ENCODE data around the gene FXYD5.

FXYD5 gene

DNA sequence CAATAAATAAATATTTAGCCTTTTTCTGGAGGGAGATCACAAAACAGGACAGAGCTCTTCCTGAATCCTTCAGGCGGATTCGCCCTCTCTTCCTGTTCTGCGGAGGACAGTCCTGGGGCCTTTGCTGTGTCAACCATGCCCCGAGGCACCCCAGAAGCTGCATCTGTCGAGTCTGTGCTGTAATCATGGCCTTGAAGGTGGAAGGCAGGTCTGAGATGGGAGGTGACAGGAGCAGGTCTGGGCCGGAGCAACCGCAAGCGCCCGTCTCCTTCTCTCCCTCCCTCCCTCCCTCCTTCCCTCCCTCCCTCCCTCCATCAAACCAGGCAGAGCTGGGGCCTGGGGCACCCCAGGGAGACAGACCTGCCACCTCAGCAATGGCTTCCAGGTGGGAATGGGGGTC lies 43.6 kb upstream of the FXYD5 start:
- H3K4me1 ChIP-seq: peaks cover 11% of the 10 kb centered on the region
- no peaks in the 10 kb centered on the region for H3K27me3 ChIP-seq
- H3K4me3 ChIP-seq: no peak overlapping the region
- H3K9ac ChIP-seq: no peak overlapping the region
- TF ChIP-seq Cebpa-rat (IDR thresholded peaks at IDR 0.05): no peak
- H3K36me3 ChIP-seq: no peaks in the 10 kb centered on the region
- H3K4me2 ChIP-seq: no peak overlapping the region
- no peaks in the 10 kb centered on the region for H4K20me1 ChIP-seq
- H3K9me3 ChIP-seq: peaks cover 5% of the 10 kb centered on the region; the same call in 1 of the 2 replicates
- H3K27ac ChIP-seq: no peak overlapping the region

DNA sequence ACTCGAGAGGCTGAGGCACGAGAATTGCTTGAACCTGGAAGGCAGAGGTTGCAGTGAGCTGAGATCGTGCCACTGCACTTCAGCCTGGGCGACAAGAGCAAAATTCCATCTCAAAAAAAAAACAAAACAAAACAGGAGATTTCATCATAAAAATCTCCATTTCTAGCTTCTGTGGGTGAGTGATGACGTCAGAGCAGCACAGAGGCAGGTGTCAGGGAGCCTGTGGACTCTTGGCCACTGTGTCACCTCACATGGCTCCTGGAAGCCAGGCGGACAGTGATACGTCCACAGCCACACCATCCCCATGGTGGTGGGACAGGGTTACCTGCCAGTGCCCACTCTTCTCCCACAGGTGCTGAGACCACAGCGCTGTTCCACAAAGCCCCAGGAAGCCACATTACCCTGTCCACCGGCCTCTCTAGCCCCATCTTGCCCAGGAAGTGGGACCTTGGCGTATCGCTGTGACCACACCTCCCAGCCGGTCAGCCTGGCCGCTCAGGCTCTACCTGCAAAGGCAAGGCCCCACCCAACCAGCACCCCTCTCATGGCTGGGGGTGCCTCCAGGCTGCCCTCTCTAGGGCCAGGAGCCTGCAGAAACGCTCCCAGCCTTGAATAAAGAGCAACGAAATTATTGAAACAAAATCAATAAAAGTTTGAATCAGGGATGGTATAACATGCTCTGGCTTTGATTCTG lies 41.4 kb upstream of the FXYD5 start:
- no peak for TF ChIP-seq Cebpa-rat (IDR thresholded peaks at IDR 0.05)
- Histone ChIP-seq H3K4me1 (peaks cover 17% of the 10 kb centered on the region), H3K36me3 (no peaks in the 10 kb centered on the region), H3K4me2 (no peak overlapping the region), H3K4me3 (no peak overlapping the region), H3K27ac (no peak overlapping the region), H3K27me3 (no peaks in the 10 kb centered on the region), H3K9me3 (no peaks in the 10 kb centered on the region), H3K9ac (no peak overlapping the region), H4K20me1 (no peaks in the 10 kb centered on the region)

DNA sequence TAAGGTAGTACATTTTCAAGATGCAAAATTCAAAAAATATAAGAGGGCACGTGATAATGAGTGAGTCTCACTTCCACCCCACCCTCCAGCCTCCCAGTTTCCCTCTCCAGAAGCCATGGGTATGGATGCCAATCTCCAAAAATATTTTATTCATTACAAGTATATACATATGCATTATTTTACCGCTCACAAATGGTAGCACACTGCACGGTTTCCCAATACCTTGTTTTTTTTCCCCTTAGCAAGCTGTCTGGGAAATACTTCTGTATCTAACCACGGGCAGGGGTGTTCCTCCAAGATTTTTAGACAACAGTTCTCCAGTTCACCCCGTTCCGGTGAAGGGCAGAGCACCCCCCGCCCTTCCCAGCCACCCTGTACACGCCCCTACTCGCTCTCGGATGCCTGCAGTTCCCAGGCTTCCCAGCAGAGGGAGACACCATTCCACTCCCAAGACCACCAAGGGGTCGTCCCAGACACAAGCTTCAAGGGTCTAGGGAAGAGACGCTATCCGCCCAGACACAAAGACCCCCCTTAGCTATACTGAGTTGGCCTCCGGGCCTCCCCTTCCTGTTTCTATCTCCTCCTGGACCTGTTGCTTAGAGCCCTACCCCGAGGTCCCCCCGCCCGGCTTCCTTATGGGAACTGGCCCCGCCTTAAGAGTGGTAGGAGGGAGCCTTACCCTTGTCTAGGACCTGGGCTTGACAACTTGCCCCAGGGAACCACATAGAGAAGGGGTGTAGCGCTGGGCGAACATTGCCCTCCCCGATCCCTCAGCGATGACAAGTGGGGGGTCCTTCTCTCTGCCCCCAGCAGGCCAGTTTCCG lies 40.0 kb upstream of the FXYD5 start:
- Histone ChIP-seq H3K9ac (no peak overlapping the region), H3K4me2 (peak overlapping the region; percentile 65), H3K27ac (no peak overlapping the region), H3K4me3 (peak overlapping the region; percentile 35; the same call in 1 of the 2 replicates), H4K20me1 (no peaks in the 10 kb centered on the region), H3K9me3 (no peaks in the 10 kb centered on the region), H3K4me1 (peaks cover 28% of the 10 kb centered on the region), H3K36me3 (no peaks in the 10 kb centered on the region), H3K27me3 (no peaks in the 10 kb centered on the region)
- no peak for TF ChIP-seq Cebpa-rat (IDR thresholded peaks at IDR 0.05)

DNA sequence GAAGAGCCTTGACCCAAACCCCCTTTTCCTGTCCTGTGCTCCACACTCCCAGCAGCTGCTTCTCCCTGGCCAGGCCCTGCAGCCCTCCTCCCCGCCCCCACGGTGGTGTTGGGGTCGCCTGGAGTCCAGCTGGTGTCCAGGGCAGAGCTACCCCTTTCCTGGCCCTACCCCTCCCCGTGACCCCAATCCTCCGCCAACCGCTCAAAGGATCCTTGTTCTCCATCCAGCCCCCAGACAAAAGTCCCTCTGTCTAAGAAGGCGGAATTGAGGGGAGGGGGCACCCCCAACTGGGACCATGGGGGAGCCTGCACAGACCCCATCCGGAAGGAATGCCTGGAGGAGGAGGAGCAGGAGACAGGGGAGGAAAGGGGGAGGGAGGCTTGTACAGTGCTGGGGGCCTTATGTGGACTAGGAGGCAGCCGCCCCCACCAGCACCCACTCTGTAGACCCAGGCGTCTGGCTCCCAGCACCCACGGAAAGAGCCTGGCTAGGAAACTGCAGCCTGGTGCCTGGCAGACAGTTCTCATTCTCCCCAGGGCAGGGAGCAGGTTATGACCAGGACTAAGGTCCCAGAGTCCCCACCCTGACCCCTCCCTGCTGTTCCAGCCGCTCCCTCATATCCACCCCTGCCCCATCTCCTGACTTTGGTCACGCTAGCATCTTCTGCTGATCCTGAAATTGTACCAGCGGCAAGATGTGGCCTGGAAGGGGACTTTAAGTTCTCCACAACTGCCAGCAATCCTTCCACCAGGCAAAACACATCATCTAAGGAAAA lies 39.2 kb upstream of the FXYD5 start, which contains the start of gene FXYD3:
Gene FXYD3, plus strand, starts transcription at position 647 of the 775 bp plus-strand sequence. CDS start 3,554 bp downstream, outside the sequence.
- no peak within 1 kb of the TSS for H3K9ac ChIP-seq
- H3K27me3 ChIP-seq: no peaks in the 10 kb centered on the region
- H3K4me1 ChIP-seq: peaks cover 36% of the 10 kb centered on the region
- no peaks in the 10 kb centered on the region for H4K20me1 ChIP-seq
- no peaks in the 10 kb centered on the region for H3K36me3 ChIP-seq
- H3K9me3 ChIP-seq: no peaks in the 10 kb centered on the region
- H3K27ac ChIP-seq: no peak within 1 kb of the TSS
- TF ChIP-seq Cebpa-rat (IDR thresholded peaks at IDR 0.05): no peak
- H3K4me2 ChIP-seq: peak within 1 kb of the TSS; percentile 65
- H3K4me3 ChIP-seq: peak within 1 kb of the TSS; percentile 35; the same call in 1 of the 2 replicates

DNA sequence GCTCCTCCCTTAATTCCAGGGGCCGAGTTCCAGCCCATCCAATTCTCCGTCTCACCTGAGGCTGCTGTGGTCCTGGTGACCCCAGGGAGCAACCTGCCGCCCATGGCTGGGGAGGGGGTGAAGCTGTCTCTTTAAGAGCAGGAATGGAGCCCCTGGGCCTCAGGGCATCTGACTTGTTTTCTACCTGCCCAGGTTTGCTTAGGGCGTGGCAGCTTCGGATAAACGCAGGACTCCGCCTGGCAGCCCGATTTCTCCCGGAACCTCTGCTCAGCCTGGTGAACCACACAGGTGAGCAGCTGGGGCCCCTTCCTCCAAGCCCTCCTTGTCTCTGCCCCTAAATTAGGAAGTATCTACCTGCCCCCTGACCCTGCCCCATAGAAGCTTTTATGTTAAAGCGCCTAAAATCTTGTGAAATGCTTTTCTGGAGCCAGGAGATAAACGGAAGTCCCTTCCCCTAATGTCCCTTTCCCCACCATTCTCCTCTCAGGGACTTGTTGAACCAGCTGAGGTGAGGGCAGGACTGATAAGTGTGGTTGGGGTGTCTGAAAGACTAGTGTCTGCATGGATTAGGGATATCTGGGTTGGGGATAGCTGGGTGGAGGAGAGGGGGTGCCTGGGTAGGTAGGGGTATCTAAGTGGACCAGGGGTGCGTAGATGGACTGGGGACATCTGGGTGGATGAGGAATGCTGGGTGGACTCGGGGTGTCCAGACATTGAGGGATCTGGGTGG lies 38.3 kb upstream of the FXYD5 start:
- H3K27me3 ChIP-seq: no peaks in the 10 kb centered on the region
- H3K4me2 ChIP-seq: no peak overlapping the region
- TF ChIP-seq Cebpa-rat (IDR thresholded peaks at IDR 0.05): no peak
- H3K9ac ChIP-seq: no peak overlapping the region
- H3K4me3 ChIP-seq: no peak overlapping the region
- H3K27ac ChIP-seq: no peak overlapping the region
- H4K20me1 ChIP-seq: no peaks in the 10 kb centered on the region
- H3K4me1 ChIP-seq: peaks cover 44% of the 10 kb centered on the region
- H3K36me3 ChIP-seq: no peaks in the 10 kb centered on the region
- H3K9me3 ChIP-seq: no peaks in the 10 kb centered on the region

DNA sequence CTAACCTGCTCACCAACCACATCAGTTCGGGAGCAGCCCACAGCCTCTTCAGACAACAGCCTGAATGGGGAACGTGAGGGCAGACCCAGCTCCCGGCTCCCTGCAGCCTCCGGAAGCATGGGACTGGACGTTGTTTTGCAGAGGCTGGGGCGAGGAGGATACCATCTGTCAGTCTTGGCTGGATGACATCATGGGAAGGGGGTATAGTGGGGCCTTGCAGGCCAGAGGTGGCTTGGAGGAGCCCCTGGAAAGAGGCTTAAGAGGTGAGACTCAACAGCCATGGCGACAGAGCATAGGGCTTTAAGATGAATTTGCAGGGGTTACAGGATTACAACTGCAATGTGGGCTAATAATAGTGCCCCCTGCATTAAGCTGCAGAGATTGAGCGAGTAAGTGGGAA lies 37.4 kb upstream of the FXYD5 start:
- H4K20me1 ChIP-seq: no peaks in the 10 kb centered on the region
- H3K27ac ChIP-seq: no peak overlapping the region
- H3K27me3 ChIP-seq: no peaks in the 10 kb centered on the region
- peak overlapping the region; percentile 3; the same call in 1 of the 2 replicates for H3K4me2 ChIP-seq
- no peak overlapping the region for H3K9ac ChIP-seq
- H3K4me1 ChIP-seq: peaks cover 53% of the 10 kb centered on the region
- TF ChIP-seq Cebpa-rat (IDR thresholded peaks at IDR 0.05): no peak
- no peak overlapping the region for H3K4me3 ChIP-seq
- no peaks in the 10 kb centered on the region for H3K36me3 ChIP-seq
- no peaks in the 10 kb centered on the region for H3K9me3 ChIP-seq

DNA sequence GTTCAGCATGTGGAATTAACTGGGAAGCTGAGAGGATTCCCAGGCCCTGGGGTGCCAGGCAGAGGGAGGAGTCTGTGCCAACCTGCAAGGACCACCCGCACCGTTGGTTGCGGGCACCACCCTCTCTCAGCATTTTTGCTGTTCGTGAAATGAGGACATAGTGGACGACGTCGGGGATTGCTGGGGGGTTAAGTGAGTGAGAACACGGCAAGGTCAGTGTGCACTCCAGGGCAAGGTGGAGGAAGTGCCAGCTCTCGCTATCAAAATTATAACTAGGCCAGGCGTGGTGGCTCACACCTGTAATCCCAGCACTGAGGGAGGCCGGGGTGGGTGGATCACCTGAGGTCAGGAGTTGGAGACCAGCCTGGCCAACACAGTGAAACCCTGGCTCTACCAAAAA lies 36.7 kb upstream of the FXYD5 start:
- Histone ChIP-seq H3K9me3 (no peaks in the 10 kb centered on the region), H3K36me3 (no peaks in the 10 kb centered on the region), H3K27ac (no peak overlapping the region), H3K9ac (no peak overlapping the region), H3K4me2 (no peak overlapping the region), H4K20me1 (no peaks in the 10 kb centered on the region), H3K4me3 (no peak overlapping the region), H3K27me3 (no peaks in the 10 kb centered on the region), H3K4me1 (peaks cover 60% of the 10 kb centered on the region)
- TF ChIP-seq Cebpa-rat (IDR thresholded peaks at IDR 0.05): no peak

DNA sequence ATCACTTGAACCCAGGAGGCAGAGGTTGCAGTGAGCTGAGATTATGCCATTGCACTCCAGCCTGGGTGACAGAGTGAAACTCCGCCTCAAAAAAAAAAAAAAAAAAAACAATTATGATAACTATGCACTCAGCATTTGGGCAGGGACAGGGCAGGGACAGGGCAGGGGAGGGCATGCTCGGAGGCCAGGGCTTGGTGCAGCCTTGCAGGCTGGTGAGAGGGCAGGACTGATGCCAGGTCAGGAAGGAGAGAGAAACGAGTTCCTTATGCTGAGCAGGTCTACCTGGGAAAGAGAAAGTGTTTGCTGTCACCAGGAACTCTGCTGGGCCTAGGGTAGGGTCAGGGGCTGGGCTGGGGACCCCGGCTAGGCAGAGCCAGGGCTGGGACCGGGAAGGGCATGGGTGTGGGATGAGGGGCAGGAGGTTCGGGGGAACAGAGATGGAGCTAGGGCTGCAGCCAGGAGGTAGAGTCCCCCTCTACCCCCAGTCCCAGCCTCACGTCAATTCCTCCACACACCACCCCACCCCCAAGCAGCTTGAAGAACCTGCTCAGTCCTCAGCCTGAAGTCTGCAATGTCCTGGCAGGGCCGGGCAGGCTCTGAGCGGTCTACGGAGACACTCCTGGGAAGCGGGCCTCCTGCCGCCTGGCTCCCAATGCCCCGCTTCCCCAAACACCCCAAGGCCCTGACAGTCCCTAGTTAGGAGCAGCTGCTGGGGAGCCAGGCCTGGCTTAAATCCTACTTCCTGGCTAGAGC lies 36.1 kb upstream of the FXYD5 start:
- H3K27ac ChIP-seq: peak overlapping the region; percentile 53; the same call in 1 of the 2 replicates
- H3K27me3 ChIP-seq: no peaks in the 10 kb centered on the region
- peaks cover 66% of the 10 kb centered on the region for H3K4me1 ChIP-seq
- H3K4me3 ChIP-seq: no peak overlapping the region
- no peak for TF ChIP-seq Cebpa-rat (IDR thresholded peaks at IDR 0.05)
- H3K4me2 ChIP-seq: peak overlapping the region; percentile 36; the same call in 1 of the 2 replicates
- no peak overlapping the region for H3K9ac ChIP-seq
- no peaks in the 10 kb centered on the region for H3K9me3 ChIP-seq
- no peaks in the 10 kb centered on the region for H3K36me3 ChIP-seq
- H4K20me1 ChIP-seq: no peaks in the 10 kb centered on the region
